NCI-H446 treated with DMSO at 0.1 percent for 48 hours (cell line): ENCODE measurements around the gene CHFR.
A peak's percentile ranks its signal among the peaks of the same experiment; 100 is the strongest.
"Not testable (repeated sequence)": the region's sequence is repeated elsewhere in the genome, so short reads cannot be mapped to it uniquely, and the experiment has no call there.

Source experiments
- DNase-seq: peaks from one replicate; lab custom pipeline; 2025; lab: John Stamatoyannopoulos, UW

The CHFR gene, protein sequence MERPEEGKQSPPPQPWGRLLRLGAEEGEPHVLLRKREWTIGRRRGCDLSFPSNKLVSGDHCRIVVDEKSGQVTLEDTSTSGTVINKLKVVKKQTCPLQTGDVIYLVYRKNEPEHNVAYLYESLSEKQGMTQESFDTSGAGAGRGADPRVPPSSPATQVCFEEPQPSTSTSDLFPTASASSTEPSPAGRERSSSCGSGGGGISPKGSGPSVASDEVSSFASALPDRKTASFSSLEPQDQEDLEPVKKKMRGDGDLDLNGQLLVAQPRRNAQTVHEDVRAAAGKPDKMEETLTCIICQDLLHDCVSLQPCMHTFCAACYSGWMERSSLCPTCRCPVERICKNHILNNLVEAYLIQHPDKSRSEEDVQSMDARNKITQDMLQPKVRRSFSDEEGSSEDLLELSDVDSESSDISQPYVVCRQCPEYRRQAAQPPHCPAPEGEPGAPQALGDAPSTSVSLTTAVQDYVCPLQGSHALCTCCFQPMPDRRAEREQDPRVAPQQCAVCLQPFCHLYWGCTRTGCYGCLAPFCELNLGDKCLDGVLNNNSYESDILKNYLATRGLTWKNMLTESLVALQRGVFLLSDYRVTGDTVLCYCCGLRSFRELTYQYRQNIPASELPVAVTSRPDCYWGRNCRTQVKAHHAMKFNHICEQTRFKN

DNA sequence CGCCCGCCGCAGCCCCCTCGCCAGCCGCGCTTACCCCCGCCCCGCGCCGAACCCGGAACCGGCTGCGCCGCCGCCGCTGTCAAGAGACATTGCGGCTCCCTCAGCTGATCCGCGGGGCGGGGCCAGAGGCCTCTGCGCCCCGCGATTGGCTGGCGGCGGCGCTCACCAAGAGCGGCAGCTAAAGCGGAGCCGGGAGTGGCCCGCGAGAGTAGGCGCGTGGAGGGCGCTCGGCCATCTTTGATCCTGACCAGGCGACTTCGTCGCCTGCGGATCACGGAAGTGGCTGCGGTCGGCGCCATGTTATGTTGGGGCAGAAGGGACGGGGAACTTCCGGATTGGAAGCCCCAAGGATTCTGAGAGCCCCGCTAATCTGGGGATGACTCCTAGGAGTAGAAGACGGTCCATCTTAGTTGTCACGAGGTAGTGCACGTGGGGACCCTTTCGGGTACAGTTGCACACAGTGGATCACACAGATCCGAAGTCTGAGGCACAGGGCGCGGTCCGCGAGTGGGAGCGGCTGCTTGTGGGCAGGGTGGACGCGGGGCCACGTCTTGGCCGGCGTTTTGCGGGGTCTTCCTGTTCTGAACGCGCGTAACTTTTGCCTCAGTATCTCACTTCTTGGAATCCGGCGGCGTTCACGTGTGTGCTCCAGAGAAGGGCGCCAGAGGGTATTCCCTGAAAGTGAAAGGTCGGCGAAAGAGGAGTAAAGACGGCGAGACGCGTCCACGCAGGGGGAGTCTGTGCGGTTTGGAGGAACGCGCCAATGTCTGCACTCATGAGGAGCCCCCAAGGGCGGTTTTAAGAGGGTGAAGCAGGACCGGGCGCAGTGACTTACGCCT is at the start of gene CHFR:
TSS of gene CHFR (minus strand) at position 93 of the 839 bp plus-strand sequence. CDS start 277 bp downstream, outside the sequence.
- DNase-seq = peak; percentile 87

DNA sequence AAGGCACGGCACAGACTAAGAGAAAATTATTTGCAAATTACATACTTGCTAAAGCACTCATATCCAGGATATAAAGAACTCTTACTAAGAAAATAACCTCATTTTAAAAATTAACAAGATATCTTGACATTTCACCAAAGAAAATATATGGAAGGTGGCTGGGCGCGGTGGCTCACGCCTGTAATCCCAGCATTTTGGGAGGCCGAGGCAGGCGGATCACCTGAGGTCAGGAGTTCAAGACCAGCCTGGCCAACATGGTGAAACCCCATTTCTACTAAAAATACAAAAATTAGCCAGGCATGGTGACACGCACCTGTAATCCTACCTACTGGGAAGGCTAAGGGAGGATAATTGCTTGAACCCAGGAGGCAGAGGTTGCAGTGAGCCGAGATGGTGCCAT is 49.5 kb upstream of the CHFR start:
- not testable (repeated sequence) for DNase-seq

DNA sequence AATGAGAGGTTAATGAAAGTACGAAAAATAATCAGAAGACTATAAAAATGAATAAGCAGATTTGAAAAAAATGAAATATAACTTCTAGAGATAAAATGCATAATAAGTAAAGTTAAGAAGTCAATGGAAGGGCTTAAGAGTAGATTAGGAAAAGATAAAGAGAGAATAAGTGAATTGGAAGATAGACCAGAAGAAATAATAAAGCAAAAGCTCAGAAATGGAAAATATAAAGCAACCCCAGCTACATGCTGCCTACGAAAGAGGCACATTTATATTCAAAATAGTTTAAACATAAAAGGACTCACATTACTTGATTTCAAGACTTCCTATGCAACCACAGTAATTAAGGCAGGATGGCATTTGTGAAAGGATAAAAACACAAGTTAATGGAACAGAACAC is 48.8 kb upstream of the CHFR start:
- DNase-seq = no peak

DNA sequence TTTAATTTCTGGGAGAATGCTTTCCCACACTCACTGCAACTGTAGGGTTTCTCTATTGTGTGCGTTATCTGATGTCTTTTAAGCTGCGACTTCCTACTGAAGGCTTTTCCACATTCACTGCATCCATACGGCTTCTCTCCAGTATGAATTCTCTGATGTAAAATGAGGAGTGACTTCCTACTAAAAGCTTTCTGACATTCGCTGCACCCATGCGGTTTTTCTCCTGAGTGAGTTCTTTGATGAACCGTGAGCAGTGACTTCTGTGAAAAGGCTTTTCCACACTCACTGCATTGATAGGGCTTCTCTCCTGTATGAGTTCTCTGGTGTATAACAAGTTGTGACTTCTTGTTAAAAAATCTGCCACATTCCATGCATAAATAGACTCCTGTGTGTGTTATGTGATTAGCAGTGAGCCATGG is 39.0 kb upstream of the CHFR start:
- no peak for DNase-seq

DNA sequence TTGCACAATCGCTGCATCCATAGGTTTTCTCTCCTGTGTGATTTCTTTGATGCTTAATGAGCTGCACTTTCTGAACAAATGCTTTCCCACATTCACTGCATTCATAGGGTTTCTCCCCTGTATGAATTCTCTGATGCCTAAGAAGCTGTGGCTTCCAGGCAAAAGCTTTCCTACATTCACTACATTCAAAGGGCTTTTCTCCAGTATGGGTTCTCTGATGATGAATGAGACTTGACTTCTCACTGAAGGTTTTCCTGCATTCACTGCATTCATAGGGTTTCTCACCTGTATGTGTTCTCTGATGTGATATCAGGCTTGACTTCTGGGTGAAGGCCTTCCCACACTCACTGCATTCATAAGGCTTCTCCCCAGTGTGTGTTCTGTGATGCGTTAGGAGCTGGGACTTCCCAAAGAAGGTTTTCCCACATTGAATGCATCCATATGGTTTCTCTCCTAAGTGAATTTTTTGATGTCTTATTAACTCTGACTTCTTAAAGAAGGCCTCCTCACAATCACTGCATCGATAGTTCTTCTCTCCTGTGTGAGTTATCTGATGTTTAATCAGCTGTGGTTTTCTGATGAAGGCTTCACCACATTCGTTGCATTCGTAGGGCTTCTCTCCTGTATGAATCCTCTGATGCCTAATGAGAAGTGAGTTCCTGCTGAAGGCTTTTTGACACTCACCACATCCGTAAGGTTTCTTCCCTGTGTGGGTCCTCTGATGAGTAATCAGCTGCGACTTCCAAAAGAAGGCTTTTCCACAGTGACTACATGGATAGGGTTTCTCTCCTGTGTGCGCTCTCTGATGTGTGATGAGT is 38.4 kb upstream of the CHFR start:
- DNase-seq = no peak

GRCh38 chr12:132924356-132924755 is 37.0 kb upstream of the CHFR start:
- no peak for DNase-seq

- no peak for DNase-seq
Observed at GRCh38 chr12:132923356-132923909, 36.0 kb upstream of the CHFR start.

DNA sequence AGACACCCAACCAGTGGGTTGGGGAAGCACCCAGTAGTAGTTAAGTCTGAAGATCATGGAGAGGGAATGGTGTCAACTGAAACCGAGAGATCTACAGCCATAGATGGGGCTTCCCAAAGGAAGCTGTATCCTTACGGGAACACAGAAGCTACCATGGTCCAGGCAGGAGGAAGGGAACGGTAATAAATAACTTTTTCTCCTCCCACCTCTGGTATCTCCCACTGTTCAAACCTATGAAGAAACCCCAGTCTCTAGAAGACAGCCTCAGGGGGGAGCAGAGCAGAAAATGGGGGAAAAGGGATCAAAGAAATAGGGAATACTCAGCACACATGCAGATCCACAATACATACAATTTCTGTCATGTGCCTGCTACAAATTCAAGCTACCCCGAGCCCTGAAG is 35.3 kb upstream of the CHFR start:
- DNase-seq = no peak

DNA sequence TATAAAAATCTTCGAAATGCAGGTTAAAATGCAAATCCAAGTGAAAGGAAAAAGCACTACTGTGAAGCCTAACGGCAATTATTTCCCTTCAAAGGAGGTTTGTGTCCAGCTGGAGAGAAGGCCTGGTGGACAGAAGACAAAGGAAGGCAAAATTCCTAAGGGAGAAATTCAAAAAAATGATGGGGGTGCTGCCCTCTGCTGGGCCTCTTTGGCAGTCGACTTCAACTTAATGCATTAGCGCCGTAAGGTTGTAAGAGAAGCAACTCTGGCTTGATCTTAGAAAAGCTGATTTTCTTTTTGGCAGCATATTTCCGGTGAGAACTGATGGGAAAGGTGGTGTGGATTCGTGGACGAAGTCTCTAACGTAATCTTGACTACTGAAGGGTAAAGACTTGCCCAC is 34.3 kb upstream of the CHFR start:
- DNase-seq = no peak

- no peak for DNase-seq
Observed at GRCh38 chr12:132918680-132919079, 31.3 kb upstream of the CHFR start.

GRCh38 chr12:132909030-132909368 is 21.6 kb upstream of the CHFR start:
- DNase-seq = no peak

DNA sequence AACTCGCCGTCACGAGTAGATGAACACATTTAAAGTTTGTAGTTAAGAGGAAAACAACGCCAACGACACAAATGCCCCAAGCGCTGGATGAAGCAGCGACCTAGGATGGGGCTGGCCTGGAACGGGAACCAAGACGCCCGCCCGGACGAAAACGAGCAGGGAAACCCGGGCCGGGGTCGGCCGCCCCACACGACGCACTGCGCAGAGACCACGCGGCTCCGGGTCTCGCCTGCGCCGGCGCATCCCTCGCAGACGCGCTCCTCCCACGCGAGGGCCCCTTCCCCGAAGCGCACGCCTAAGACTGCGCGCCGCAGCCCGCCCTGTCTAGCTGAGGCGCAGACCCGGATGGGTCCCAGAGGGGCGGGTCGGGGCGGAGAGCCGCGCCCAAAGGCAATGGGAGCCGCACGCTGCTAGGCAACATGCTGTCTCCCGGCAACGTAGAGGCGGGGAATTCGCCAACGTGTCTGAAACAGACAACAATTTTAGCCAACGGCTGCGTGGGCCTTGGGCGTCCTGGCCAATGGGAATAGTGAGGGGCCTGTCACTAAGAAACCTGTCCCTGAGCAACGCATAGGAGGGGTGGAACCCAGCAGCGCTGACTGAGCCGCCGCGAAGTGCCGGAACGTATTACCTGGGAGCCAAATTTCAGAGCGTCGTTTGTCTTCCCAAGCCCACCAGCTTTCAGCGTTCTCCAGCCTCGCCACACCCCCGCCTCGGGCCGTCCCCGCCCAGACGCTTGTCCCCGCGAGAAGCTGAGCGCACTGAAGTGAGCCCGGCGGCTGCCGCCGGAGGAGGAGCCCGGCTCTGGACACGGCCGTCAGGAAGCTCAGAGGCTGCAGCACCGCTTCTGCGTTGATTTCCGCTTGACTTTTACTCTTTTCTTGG is 21.0 kb upstream of the CHFR start:
- DNase-seq = peak; percentile 1

GRCh38 chr12:132907789-132908144 is 20.4 kb upstream of the CHFR start:
- DNase-seq = not testable (repeated sequence)

GRCh38 chr12:132907216-132907615 is 19.8 kb upstream of the CHFR start:
- no peak for DNase-seq

DNA sequence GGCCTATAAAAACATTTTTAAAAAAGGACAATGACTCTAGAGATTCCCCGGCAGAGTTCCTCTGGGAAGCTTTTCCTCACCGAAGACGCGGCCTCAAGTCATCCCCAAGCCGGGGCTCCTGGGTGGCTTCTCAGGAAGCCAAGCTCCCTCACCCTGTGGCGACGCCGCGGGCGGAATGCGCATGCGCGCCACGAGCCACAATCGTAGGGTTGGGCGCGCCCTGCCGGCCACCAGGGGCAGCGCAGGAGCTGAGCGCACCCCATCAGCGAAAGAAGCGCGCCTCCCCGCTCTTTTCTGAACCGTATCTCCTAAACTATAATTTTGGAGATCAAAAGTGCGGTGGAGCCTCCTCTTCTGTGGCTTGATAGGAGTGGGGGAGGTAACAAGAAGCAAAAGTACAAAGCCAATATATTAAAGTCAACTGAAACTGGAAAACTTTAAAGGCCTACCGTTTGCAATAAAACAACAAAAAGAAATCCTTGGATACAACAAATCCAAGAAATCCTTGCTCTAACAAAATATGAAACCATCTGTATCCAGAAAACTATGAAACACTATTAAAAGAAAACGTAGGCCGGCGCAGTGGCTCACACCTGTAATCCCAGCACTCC is 17.4 kb upstream of the CHFR start:
- DNase-seq = no peak

DNA sequence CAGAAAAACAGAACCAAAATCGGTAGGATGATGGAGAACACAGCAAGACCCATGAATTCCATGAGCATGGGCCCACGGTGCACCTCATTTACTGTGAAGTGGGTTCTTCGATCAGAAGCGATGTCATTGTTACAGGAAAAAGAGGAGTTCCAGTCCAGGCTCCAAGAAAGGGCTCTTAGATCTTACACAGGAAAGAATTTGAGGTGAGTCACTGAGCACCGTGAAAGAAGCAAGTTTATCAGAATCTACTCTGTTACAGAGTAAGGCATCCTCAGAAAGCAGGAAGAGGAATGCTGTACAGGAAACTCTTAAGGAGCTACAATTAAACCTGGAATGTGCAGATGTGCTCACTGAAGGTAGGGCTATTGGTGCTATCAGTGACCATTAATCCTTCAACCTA is 11.6 kb upstream of the CHFR start:
- DNase-seq = no peak

DNA sequence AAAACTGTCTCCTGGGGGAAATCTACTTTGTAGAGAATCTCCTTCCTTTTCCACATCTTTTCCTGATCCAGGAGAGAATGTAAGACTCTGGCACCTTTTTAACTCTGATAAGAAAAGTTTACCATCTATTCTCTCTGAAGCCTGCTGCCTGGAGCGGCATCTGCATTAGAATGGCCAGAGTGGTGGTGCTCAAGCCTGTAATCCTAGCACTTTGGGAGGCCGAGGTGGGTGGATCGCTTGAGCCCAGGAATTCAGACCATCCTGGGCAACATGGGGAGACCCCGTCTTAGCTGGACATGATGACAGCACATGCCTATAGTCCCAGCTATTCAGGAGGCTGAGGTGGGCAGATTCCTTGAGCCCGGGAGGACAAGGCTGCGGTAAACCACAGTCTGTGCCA is 1.4 kb upstream of the CHFR start:
- DNase-seq = no peak

- no peak for DNase-seq
Observed at GRCh38 chr12:132886529-132887477, 602 bp downstream of the CHFR start.

- DNase-seq = no peak
Observed at GRCh38 chr12:132881818-132882217, 5.6 kb downstream of the CHFR start.
